Endothelial cell (in vitro differentiated cells): Measurements from ENCODE around the gene USP37. TPM values are rescaled to one million over a fixed set of nuclear protein-coding genes. Genes with fewer than 3 reads are reported as not detected.
"Not testable (repeated sequence)": the region's sequence is repeated elsewhere in the genome, so short reads cannot be mapped to it uniquely, and the experiment has no call there.

Experiments used
- DNase-seq: peaks from one replicate; pipeline ENCODE4 v3.0.0; 2021; ENCODE audit warnings: low spot score
- H3K27ac Mint-ChIP-seq: one replicate; pipeline ENCODE4 v1.8.0; 2021; ENCODE audit warnings: mixed read lengths, inconsistent platforms; ENCODE audit not compliant: unreplicated experiment
- H3K27me3 Mint-ChIP-seq: one replicate; pipeline ENCODE4 v1.8.0; 2021; ENCODE audit warnings: mild to moderate bottlenecking, moderate library complexity, mixed read lengths, inconsistent platforms; ENCODE audit not compliant: unreplicated experiment
- H3K36me3 Mint-ChIP-seq: one replicate; pipeline ENCODE4 v1.8.0; 2021; ENCODE audit warnings: mild to moderate bottlenecking, low read depth, mixed read lengths, inconsistent platforms; ENCODE audit not compliant: unreplicated experiment
- H3K4me1 Mint-ChIP-seq: one replicate; pipeline ENCODE4 v1.8.0; 2021; ENCODE audit warnings: mild to moderate bottlenecking, mixed read lengths, inconsistent platforms; ENCODE audit not compliant: unreplicated experiment
- H3K4me3 Mint-ChIP-seq: one replicate; pipeline ENCODE4 v1.8.0; 2021; ENCODE audit warnings: mild to moderate bottlenecking, mixed read lengths, inconsistent platforms; ENCODE audit not compliant: unreplicated experiment
- H3K9me3 Mint-ChIP-seq: one replicate; pipeline ENCODE4 v1.8.0; 2021; ENCODE audit warnings: mixed read lengths, inconsistent platforms; ENCODE audit not compliant: unreplicated experiment
- total RNA-seq: library from RNA; stranded (reverse); fragmentation: NEBNext Ultra II Directional; extraction: Animal tissue kit (Norgen Biotek cat#: 25700); gene quantifications from one replicate; pipeline ENCODE4 v1.2.1, GENCODE V29; 2021; ENCODE audit not compliant: unreplicated experiment
- TF ChIP-seq, protein P1 (sequence below): fragments of 200-600 bp; sonication (generic); IDR thresholded peaks from one replicate; pipeline ENCODE4 v1.5.0; 2021; ENCODE audit warnings: antibody characterized with exemption; ENCODE audit not compliant: unreplicated experiment

Gene USP37
- total RNA-seq, 1 donor from 2014 or later: 16.1 TPM

DNA sequence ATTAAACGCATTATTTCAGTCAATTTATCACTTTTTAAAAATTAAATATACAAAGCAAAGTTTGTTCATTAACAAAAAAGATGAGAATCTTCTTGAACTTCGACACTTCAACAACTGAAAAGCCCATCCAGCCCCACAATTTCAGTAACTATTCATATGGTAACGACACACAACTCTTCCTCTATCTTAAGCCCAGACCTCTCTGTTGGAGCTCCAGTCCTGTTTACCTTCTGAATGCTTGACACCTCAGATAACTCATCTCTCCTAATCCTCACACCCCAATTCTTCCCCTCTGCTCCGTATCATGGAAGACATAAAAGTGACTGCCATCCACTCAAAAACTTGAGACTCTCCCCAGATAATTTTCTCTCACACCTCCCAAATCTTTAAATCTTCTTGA, 12.6 kb downstream of the USP37 start:
- peaks cover 3% of the 10 kb centered on the region for H3K4me1 Mint-ChIP-seq
- H3K36me3 Mint-ChIP-seq: peaks cover 22% of the 10 kb centered on the region
- H3K4me3 Mint-ChIP-seq: no peak overlapping the region
- TF ChIP-seq, protein P1, sequence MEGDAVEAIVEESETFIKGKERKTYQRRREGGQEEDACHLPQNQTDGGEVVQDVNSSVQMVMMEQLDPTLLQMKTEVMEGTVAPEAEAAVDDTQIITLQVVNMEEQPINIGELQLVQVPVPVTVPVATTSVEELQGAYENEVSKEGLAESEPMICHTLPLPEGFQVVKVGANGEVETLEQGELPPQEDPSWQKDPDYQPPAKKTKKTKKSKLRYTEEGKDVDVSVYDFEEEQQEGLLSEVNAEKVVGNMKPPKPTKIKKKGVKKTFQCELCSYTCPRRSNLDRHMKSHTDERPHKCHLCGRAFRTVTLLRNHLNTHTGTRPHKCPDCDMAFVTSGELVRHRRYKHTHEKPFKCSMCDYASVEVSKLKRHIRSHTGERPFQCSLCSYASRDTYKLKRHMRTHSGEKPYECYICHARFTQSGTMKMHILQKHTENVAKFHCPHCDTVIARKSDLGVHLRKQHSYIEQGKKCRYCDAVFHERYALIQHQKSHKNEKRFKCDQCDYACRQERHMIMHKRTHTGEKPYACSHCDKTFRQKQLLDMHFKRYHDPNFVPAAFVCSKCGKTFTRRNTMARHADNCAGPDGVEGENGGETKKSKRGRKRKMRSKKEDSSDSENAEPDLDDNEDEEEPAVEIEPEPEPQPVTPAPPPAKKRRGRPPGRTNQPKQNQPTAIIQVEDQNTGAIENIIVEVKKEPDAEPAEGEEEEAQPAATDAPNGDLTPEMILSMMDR: no peak
- no peaks in the 10 kb centered on the region for H3K27me3 Mint-ChIP-seq
- H3K27ac Mint-ChIP-seq: peak overlapping the region; percentile 3
- DNase-seq: no peak
- H3K9me3 Mint-ChIP-seq: no peaks in the 10 kb centered on the region

DNA sequence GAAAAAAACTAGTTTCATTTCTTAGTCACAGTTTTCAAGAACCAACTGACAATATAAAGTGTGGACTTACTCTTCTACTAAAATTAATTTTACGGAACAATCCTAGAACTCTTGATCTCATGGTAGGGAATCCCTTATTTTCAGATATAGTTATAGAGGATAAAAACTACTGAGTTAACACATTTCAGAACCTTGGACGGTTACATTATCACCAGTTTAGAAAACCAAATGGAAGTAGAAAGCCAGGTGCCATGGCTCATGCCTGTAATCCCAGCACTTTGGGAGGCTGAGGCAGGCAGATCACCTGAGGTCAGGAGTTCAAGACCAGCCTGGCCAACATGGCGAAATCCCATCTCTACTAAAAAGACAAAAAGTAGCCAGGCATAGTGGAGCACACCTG, 13.9 kb downstream of the USP37 start:
- DNase-seq, H3K27me3 Mint-ChIP-seq, H3K4me1 Mint-ChIP-seq, H3K9me3 Mint-ChIP-seq, H3K4me3 Mint-ChIP-seq, H3K27ac Mint-ChIP-seq: not testable (repeated sequence)
- peaks cover 22% of the 10 kb centered on the region for H3K36me3 Mint-ChIP-seq

DNA sequence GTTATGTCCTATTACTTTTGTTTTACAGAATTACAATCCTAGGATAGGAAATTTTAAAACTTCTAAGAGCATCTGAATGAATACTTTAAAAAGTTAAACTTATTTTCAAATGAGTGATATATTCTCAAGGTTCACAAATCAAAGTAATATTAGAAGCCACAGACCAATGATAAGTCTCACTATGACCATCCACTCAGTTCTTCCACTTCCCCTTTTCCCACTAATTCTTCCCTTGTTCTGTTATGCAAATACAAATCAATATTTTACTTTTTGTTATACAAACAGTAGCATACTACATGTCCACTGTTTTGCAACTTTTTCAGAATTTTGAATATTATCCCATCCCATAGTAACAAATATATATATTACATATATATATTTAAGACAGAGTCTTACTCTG, 20.2 kb downstream of the USP37 start:
- Mint-ChIP-seq H3K36me3 (peaks cover 17% of the 10 kb centered on the region), H3K9me3 (no peaks in the 10 kb centered on the region), H3K27me3 (no peaks in the 10 kb centered on the region), H3K4me1 (no peaks in the 10 kb centered on the region), H3K27ac (no peak overlapping the region), H3K4me3 (no peak overlapping the region)
- TF ChIP-seq, protein P1: no peak
- DNase-seq: no peak

DNA sequence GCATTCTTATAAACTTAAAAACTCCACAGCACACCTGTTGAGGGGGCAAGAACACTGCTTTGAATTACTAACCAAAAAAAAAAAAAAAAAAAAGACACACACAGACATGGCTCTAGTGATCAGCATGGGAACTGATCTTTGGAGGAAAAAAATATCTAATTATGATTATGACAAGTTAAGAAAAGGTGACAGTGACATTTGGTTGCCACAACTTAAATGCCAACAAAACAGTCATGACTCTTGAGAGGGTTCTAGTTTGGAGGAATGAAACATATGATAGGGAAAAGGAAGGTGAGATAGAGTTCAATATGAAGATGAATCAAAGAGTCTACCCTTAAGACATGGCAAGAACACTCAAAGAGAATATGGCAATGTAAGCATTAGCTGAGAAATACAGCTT, 20.6 kb downstream of the USP37 start:
- no peak for DNase-seq
- no peaks in the 10 kb centered on the region for H3K9me3 Mint-ChIP-seq
- H3K27ac Mint-ChIP-seq: no peak overlapping the region
- H3K4me3 Mint-ChIP-seq: no peak overlapping the region
- H3K36me3 Mint-ChIP-seq: peaks cover 18% of the 10 kb centered on the region
- TF ChIP-seq, protein P1: no peak
- no peaks in the 10 kb centered on the region for H3K4me1 Mint-ChIP-seq
- H3K27me3 Mint-ChIP-seq: no peaks in the 10 kb centered on the region

DNA sequence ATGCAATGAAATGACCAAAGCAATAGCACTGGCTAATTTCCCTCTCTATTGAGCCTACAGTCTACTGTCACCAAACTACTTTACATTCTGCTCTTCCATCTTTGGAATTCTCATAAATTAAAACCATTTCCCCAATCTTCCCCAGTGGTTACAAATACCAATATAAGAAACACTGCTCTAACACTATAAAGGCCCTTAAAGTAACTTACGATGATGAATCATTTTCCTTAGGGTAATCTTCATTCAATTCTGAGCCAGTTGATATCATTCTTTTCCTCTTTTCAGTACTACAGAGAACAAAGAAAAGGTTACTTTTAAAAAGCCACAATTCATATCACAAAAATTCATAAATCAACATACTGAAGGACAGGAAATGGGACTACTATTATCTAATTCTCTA, 22.1 kb downstream of the USP37 start:
- no peak for DNase-seq
- Mint-ChIP-seq H3K27ac (no peak overlapping the region), H3K9me3 (no peaks in the 10 kb centered on the region), H3K4me3 (no peak overlapping the region), H3K36me3 (peaks cover 12% of the 10 kb centered on the region), H3K4me1 (no peaks in the 10 kb centered on the region), H3K27me3 (no peaks in the 10 kb centered on the region)
- TF ChIP-seq, protein P1: no peak

DNA sequence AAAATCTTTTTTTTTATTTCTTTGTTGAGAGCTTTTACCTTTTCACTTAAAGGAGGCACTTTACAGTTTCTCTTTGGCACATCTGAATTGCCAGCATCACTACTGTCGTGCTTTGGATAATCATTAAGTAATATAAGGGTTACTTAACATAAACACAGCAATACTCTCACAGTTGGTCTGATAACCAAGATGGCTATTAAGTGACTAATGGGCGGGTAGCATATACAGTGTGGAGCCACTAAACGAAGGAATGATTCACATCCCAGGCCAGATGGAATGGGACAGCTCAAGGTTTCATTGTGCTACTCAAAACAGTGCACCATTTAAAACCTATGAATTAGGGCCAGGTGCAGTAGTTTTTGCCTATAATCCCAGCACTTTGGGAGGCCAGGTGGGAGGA, 28.1 kb downstream of the USP37 start:
- H3K36me3 Mint-ChIP-seq: peaks cover 27% of the 10 kb centered on the region
- no peak overlapping the region for H3K4me3 Mint-ChIP-seq
- H3K27me3 Mint-ChIP-seq: no peaks in the 10 kb centered on the region
- TF ChIP-seq, protein P1: no peak
- no peak for DNase-seq
- no peak overlapping the region for H3K27ac Mint-ChIP-seq
- H3K9me3 Mint-ChIP-seq: no peaks in the 10 kb centered on the region
- no peaks in the 10 kb centered on the region for H3K4me1 Mint-ChIP-seq
